Renal pelvis (tissue), 4 donors: ENCODE data around the gene TRIOBP. TPM values are rescaled to one million over a fixed set of nuclear protein-coding genes. Genes with fewer than 3 reads are reported as not detected.
"Not testable (repeated sequence)": the region's sequence is repeated elsewhere in the genome, so short reads cannot be mapped to it uniquely, and the experiment has no call there.

Experiments
- DNase-seq: peaks from one replicate; pipeline ENCODE4 v3.0.0-alpha.2; 2013
- polyA plus RNA-seq, 3 donors: library from polyadenylated mRNA; unstranded; fragments of 120-200 nt; gene quantifications; one replicate each; pipeline ENCODE4 v1.2.1, GENCODE V29; 2013; ENCODE audit not compliant: insufficient read length in 3 of 3

The TRIOBP gene
- polyA plus RNA-seq, 3 donors: 65.9 to 85.7 (median 77.1) TPM

- peak; percentile 88 for DNase-seq
Measured at GRCh38 chr22:37686002-37686982, 10.6 kb upstream of the TRIOBP start, which contains the start of gene NOL12. Gene NOL12 (plus strand): TSS chr22:37686343. CDS start chr22:37686393, 50 bp downstream.

GRCh38 chr22:37690407-37690806 lies 6.4 kb upstream of the TRIOBP start:
- DNase-seq: no peak

- no peak for DNase-seq
Measured at GRCh38 chr22:37690901-37691504, 5.8 kb upstream of the TRIOBP start.

- DNase-seq: no peak
Measured at GRCh38 chr22:37692627-37693285, 4.1 kb upstream of the TRIOBP start.

GRCh38 chr22:37694131-37694530 lies 2.7 kb upstream of the TRIOBP start:
- not testable (repeated sequence) for DNase-seq

DNA sequence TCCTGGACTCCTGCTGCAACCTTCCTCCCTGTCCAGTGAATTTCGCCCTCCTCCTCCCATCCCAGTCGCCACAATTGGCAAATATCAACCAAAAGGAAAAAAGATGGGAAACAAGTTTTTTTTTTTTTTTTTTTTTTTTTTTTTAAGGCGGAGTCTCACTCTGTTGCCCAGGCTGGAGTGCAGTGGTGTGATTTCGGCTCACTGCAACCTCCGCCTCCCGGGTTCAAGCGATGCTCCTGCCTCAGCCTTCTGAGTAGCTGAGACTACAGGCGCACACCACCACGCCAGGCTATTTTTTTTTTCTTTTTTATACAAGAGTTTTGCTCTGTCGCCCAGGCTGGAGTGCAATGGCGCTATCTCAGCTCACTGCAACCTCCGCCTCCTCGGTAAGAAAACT lies 590 bp upstream of the TRIOBP start:
- not testable (repeated sequence) for DNase-seq

DNA sequence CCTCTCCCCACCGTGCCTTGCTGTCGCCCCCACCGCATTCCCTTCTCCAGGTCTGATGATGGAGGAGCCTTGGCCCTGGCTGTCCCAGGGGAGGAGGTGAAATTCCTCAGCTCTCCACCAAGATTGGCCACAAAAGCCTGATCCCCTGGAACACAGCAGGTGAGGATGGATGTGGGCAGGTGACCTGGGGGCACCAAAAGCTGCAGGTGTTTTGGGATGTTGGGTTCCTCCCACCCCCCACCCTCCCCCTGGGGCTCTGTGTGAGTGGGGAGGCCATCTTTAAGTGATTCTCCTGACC lies 639 bp downstream of the TRIOBP start:
- DNase-seq: no peak

DNA sequence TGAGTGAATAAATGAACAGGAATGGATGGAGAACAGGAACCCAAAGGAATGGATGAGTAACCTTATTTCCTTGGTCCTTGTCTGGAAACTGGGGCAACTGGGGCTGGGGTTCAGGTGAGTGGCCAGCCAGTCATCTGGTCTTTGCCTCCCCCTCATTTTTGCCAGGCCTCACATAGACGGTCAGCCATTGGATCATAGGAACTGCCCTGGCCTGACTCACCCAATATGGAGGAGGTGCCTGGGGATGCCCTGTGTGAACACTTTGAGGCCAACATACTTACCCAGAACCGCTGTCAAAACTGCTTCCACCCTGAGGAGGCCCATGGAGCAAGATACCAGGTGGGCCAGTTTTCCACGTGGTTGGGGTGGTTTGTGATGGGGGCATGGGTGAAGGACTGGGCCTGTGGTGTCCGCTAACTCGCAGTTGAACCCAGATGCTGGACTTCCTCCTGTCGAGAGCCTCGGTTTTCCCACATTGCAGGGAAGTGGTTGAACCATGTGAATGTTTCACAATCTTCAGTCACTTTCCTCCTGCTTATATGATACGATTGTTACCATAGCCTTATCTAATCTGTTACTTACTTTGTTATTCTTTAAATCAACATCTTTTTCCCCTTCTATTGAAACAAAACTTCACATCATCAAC lies 4.4 kb downstream of the TRIOBP start:
- DNase-seq: no peak

- no peak for DNase-seq
Measured at GRCh38 chr22:37703906-37704305, 7.1 kb downstream of the TRIOBP start.

DNA sequence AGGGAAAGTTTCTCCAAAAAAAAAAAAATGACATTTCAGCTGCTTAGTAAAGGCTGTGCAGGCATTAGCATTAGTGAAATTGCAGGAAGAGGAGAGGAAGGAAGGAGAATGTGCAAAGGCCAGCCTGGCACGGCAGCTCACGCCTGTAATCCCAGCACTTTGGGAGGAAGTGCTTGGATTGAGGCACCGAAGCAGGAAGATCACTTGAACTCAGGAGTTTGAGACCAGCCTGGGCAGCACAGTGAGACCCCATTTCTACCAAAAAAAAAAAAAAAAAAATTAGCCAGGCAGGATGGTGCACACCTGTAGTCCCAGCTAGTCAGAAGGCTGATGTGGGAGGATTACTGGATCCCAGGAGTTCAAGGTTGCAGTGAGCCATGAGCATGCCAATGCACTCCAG lies 7.8 kb downstream of the TRIOBP start:
- no peak for DNase-seq

- no peak for DNase-seq
Measured at GRCh38 chr22:37705205-37705604, 8.4 kb downstream of the TRIOBP start.

DNA sequence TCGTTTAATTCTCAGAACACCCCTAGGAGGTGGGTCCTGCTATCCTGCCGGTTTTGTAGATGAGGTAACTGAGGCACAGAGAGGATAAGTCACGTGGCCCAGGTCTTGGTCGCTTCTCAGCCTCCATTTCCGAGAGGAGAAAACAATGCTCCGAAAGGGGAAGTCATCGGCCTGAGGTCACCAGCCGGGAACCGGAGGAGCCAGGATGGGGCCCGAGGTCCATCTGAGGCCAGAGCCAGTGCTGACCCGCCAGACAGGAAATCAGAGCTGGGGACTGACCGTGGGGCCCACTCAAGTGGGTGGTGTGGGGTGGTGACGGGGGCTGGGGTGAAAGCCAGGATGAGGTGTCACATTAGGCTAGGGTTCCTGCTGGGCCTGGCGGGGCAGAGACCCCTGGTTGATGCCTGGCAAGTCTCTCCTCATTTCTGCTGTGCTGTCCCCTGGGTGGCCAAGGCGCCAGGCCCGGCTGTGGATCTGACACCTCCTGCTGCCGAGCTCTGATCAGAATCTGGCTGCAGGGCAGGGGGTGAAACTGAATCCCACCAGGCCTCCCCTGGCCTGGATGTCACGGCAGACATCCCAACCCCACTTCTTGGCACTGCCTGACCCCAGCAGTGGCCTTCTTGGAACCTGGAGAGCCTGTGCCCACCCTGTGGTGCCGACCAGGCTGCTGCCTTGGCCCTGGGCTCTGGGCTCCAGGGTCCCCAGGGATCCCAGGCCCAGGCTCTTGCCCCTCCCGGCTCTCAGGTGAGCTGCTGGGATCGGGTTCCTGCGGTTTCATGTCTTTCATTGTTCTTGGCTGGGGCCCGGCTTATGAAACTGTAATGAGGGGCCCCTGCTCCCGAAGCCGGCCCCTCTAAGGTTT lies 12.0 kb downstream of the TRIOBP start:
- DNase-seq: no peak

GRCh38 chr22:37709445-37709765 lies 12.6 kb downstream of the TRIOBP start:
- no peak for DNase-seq

DNA sequence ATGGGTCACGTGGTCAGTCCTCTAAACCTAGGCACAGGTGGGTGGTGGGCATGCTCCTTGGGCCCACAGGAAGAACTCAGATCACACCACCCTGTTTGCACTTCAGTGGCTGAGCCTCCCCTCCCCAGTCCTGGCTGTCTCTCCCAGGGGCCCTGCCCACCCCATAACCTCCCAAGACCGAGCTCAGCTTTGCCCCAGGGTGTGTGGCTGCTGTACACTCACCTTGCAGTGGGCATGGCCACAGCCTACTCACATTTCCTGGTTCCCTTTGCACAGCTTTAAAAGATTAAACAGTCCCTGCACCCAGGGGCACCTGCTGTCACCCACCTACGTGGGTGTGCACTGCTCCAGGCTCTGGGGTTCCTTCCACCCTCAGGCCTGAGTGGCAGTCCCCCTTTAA lies 13.8 kb downstream of the TRIOBP start:
- no peak for DNase-seq

DNA sequence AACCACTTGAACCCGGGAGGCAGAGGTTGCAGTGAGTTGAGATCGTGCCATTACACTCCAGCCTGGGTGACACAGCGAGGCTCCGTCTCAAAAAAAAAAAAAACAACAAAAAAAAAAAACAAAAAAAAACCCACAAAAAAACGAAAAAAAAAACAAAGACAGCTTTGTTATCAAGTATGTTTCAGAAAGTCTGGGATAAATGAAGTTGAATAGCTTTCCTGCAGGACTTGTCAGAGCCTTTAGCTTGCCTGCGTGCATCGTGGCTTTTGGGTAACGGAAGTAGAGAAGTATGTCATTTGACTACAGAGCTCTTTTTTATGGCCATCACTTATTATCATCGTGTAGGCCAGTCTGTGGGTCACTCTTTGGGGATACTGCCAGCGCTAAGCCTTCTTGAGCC lies 14.6 kb downstream of the TRIOBP start:
- no peak for DNase-seq

DNA sequence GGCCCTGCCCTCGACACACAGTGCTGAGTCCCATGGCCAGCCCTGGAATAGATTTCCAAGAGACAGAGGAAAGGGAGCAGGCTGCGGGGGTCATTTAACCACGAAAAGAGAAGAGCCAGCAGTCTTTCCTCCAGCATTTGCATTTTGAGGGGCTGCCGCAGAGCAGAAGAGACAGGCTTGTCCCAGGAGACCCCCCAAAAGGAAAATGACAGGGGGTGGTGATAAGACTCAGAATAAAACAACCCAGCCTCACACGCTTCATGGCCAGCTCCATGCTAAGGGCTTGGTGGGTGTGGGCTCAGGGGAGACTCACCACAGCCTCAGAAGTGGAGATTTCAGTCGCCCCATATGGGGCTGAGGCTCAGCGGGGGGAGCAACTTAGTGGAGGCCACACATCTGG lies 16.9 kb downstream of the TRIOBP start:
- no peak for DNase-seq

- DNase-seq: no peak
Measured at GRCh38 chr22:37714634-37715033, 17.8 kb downstream of the TRIOBP start.

GRCh38 chr22:37715760-37716159 lies 18.9 kb downstream of the TRIOBP start:
- DNase-seq: no peak

DNA sequence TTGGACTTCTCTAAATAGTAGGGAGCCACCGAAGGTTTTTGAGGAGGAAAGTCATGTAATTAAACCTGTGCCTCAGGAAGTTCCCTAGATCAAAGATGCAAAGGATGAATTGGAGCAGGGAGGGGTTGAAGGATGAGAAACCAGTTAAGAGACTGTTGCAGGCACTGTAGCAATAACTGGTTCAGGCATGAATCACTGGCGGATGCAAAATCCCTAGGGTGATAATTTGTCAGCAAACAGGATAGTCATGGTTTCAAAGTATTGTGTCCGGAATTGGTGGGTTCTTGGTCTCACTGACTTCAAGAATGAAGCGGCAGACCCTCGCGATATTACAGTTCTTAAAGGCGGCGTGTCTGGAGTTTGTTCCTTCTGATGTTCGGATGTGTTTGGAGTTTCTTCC lies 19.9 kb downstream of the TRIOBP start:
- DNase-seq: no peak

- not testable (repeated sequence) for DNase-seq
Measured at GRCh38 chr22:37717235-37717634, 20.4 kb downstream of the TRIOBP start.

GRCh38 chr22:37717746-37718305 lies 21.0 kb downstream of the TRIOBP start:
- not testable (repeated sequence) for DNase-seq
